CD4-positive, alpha-beta T cell treated with Interleukin-17A for 1 hour (primary cell): ENCODE data around the gene ATP2B3.

Experiments used
- DNase-seq: peaks from one replicate; pipeline ENCODE4 v3.0.0-alpha.2; 2020

The ATP2B3 gene

GRCh38 chrX:153576239-153576870, 58.9 kb downstream of the ATP2B3 start:
- no peak for DNase-seq

GRCh38 chrX:153576961-153577360, 59.5 kb downstream of the ATP2B3 start:
- DNase-seq: no peak

GRCh38 chrX:153578200-153578835, 60.9 kb downstream of the ATP2B3 start:
- DNase-seq: no peak

- DNase-seq: no peak
These were observed 61.4 kb downstream of the ATP2B3 start for GRCh38 chrX:153578889-153579288.

GRCh38 chrX:153580700-153581386, 63.4 kb downstream of the ATP2B3 start:
- DNase-seq: no peak

- DNase-seq: peak; percentile 72
These were observed 65.5 kb downstream of the ATP2B3 start for GRCh38 chrX:153582896-153583295.

GRCh38 chrX:153583433-153583832, 66.0 kb downstream of the ATP2B3 start:
- no peak for DNase-seq

- no peak for DNase-seq
These were observed 68.4 kb downstream of the ATP2B3 start for GRCh38 chrX:153585827-153586226.

GRCh38 chrX:153587342-153587741, 69.9 kb downstream of the ATP2B3 start:
- DNase-seq: no peak

GRCh38 chrX:153588021-153588781, 70.8 kb downstream of the ATP2B3 start:
- no peak for DNase-seq

GRCh38 chrX:153588782-153589446, 71.5 kb downstream of the ATP2B3 start:
- no peak for DNase-seq

GRCh38 chrX:153590961-153591956, 73.8 kb downstream of the ATP2B3 start:
- DNase-seq: no peak

- DNase-seq: no peak
These were observed 74.8 kb downstream of the ATP2B3 start for GRCh38 chrX:153592091-153592833.

- DNase-seq: no peak
These were observed 75.7 kb downstream of the ATP2B3 start for GRCh38 chrX:153592966-153593688.

GRCh38 chrX:153593811-153594500, 76.5 kb downstream of the ATP2B3 start:
- no peak for DNase-seq

GRCh38 chrX:153595387-153595786, 77.9 kb downstream of the ATP2B3 start:
- no peak for DNase-seq

- no peak for DNase-seq
These were observed 78.7 kb downstream of the ATP2B3 start for GRCh38 chrX:153595859-153596857.
